PC-3 (cell line): ENCODE data around the gene NEU1. TPM values are rescaled to one million over a fixed set of nuclear protein-coding genes. Genes with fewer than 3 reads are reported as not detected.
A peak's percentile ranks its signal among the peaks of the same experiment; 100 is the strongest.

ENCODE experiments used
- ATAC-seq: fragments of 200-7000 bp; cut with Tn5 transposase; 2 replicates; pipeline ENCODE4 v1.9.1; 2020; ENCODE audit warnings: mild to moderate bottlenecking, moderate library complexity
- BruUV-seq: library from RNA; stranded (reverse); fragments of 400-500 nt; replicated peaks from 2 replicates; lab custom pipeline; 2021; lab: Mats Ljungman, UMichigan
- CTCF ChIA-PET: fragments of 300-600 bp; sonication (Branson Sonifier 250); formaldehyde crosslinking; loops from one replicate; lab custom pipeline; 2022; ENCODE audit warnings: antibody characterized with exemption; lab: Charles Lee
- POLR2A ChIA-PET: fragments of 300-600 bp; sonication (Branson Sonifier 250); formaldehyde crosslinking; loops from one replicate; lab custom pipeline; 2022; ENCODE audit warnings: antibody characterized with exemption; ENCODE audit not compliant: unreplicated experiment; lab: Charles Lee
- DNase-seq: peaks from one replicate; pipeline ENCODE4 v3.0.0-alpha.2; 2015
- H2AFZ ChIP-seq: fragments of 300-600 bp; sonication (generic); 2 replicates; pipeline ENCODE4 v1.6.0; 2016; ENCODE audit warnings: antibody characterized with exemption, low read length
- H3F3A ChIP-seq: fragments of 300-600 bp; sonication (generic); one replicate; pipeline ENCODE4 v1.6.0; 2017; ENCODE audit warnings: antibody characterized with exemption, low read length, control low read depth, mild to moderate bottlenecking; ENCODE audit not compliant: unreplicated experiment
- H3K27ac ChIP-seq: fragments of 300-600 bp; sonication (generic); 2 replicates; pipeline ENCODE4 v1.5.1; 2016; ENCODE audit warnings: mild to moderate bottlenecking, low read length
- H3K27me3 ChIP-seq: fragments of 300-600 bp; sonication (generic); 2 replicates; pipeline ENCODE4 v1.6.1; 2016; ENCODE audit warnings: low read length, mixed read lengths
- H3K36me3 ChIP-seq: fragments of 300-600 bp; sonication (generic); 2 replicates; pipeline ENCODE4 v1.6.1; 2016; ENCODE audit warnings: low read depth, mixed run types, low read length, mixed read lengths
- H3K4me1 ChIP-seq: fragments of 300-600 bp; sonication (generic); 2 replicates; pipeline ENCODE4 v1.5.1; 2016; ENCODE audit warnings: low read length; ENCODE audit not compliant: insufficient read depth
- H3K4me2 ChIP-seq: fragments of 300-600 bp; sonication (generic); 2 replicates; pipeline ENCODE4 v1.6.0; 2016; ENCODE audit warnings: low read length
- H3K4me3 ChIP-seq: fragments of 300-600 bp; sonication (generic); 2 replicates; pipeline ENCODE4 v1.5.1; 2016; ENCODE audit warnings: mild to moderate bottlenecking, low read length, mixed read lengths
- H3K79me2 ChIP-seq: fragments of 300-600 bp; sonication (generic); 2 replicates; pipeline ENCODE4 v1.6.1; 2017; ENCODE audit warnings: low read length, mixed read lengths
- H3K9ac ChIP-seq: fragments of 300-600 bp; sonication (generic); 2 replicates; pipeline ENCODE4 v1.6.0; 2016; ENCODE audit warnings: mild to moderate bottlenecking, low read length
- H3K9me2 ChIP-seq: fragments of 300-600 bp; sonication (generic); replicated peaks from 2 replicates; pipeline ENCODE4 v1.6.1; 2016; ENCODE audit warnings: mixed run types, low read length, mixed read lengths
- H3K9me3 ChIP-seq: fragments of 300-600 bp; sonication (generic); 2 replicates; pipeline ENCODE4 v1.6.1; 2016; ENCODE audit warnings: low read length, mixed read lengths
- H4K20me1 ChIP-seq: fragments of 300-600 bp; sonication (generic); 2 replicates; pipeline ENCODE4 v1.6.1; 2016; ENCODE audit warnings: low read length, mixed read lengths
- EZH2 ChIP-seq: fragments of 300-600 bp; sonication (generic); IDR thresholded peaks from one replicate; pipeline ENCODE4 v1.6.1; 2017; ENCODE audit warnings: antibody characterized with exemption, mild to moderate bottlenecking, low read length; ENCODE audit not compliant: unreplicated experiment
- EZH2phosphoT487 ChIP-seq: fragments of 300-600 bp; sonication (generic); IDR thresholded peaks from 2 replicates; pipeline ENCODE4 v1.6.1; 2018; ENCODE audit warnings: mild to moderate bottlenecking, antibody characterized with exemption, low read length, borderline replicate concordance
- intact Hi-C: fragments of 100-400 bp; cut with micrococcal nuclease; formaldehyde crosslinking; loops from 2 replicates; pipeline ENCODE4 v1.9.0; 2023
- total RNA-seq: library from RNA; depleted of rRNA; stranded (reverse); fragments of >200 nt; gene quantifications from 2 replicates; pipeline ENCODE4 v1.2.3, GENCODE V29; 2014
- TF ChIP-seq, protein P1 (sequence below): fragments of 300-600 bp; sonication (generic); conservative IDR thresholded peaks from 2 replicates; pipeline ENCODE4 v1.5.1; 2017; ENCODE audit warnings: antibody characterized with exemption, low read depth, mild to moderate bottlenecking, low read length

Gene NEU1
- total RNA-seq, 1 experiment from 2014 or later: 31.7 TPM

DNA sequence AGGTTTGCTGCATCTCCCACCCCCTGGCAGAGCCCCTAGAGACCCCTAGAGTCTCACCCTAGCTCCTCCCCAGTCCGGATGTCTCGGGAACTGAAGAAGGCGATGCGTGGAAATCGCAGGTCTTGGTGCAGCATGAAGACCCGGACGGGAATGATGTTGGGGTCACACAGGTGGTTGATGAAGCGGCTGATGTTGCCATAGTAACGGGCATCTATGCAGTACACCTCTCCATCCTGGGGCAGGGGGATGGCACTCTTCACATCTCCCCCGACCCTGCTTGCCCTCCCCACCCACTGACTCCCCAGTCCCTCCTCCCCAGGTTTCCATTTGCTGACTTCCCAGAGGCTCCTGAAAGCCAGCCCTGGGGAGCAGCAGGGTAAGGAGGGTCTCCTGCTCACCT is 18.0 kb upstream of the NEU1 start:
- no peaks in the 10 kb centered on the region for H3K9me3 ChIP-seq
- CTCF ChIA-PET: no interaction called here
- TF ChIP-seq EZH2: no peak
- TF ChIP-seq, protein P1, sequence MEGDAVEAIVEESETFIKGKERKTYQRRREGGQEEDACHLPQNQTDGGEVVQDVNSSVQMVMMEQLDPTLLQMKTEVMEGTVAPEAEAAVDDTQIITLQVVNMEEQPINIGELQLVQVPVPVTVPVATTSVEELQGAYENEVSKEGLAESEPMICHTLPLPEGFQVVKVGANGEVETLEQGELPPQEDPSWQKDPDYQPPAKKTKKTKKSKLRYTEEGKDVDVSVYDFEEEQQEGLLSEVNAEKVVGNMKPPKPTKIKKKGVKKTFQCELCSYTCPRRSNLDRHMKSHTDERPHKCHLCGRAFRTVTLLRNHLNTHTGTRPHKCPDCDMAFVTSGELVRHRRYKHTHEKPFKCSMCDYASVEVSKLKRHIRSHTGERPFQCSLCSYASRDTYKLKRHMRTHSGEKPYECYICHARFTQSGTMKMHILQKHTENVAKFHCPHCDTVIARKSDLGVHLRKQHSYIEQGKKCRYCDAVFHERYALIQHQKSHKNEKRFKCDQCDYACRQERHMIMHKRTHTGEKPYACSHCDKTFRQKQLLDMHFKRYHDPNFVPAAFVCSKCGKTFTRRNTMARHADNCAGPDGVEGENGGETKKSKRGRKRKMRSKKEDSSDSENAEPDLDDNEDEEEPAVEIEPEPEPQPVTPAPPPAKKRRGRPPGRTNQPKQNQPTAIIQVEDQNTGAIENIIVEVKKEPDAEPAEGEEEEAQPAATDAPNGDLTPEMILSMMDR: no peak
- TF ChIP-seq EZH2phosphoT487: no peak

DNA sequence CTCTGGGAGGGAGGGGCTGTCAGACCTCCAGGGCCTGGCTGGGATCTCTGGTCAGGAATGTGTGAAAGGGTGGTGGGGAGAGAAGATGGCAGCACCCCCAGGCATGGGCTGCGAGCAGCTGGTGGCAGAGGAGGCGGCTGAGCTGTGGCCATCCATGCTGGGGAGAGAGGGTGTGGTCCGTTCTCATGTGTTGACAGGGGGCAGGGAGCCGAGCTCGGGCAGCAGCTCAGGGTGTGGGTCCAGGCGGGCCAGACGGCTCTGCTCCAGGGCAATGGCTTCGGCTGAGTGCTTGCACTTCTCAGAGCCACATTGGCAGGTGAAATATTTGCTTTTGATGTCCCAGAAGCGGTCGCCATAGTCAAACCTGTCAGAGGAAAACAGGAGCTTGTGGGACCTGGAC is 17.3 kb upstream of the NEU1 start:
- Histone ChIP-seq H3K27me3 (no peaks in the 10 kb centered on the region), H3K9ac (no peak overlapping the region), H3K4me3 (no peak overlapping the region), H3K9me3 (no peaks in the 10 kb centered on the region), H3K27ac (0 out of 2 replicates have a peak overlapping the region, but pooled peaks have one; percentile 49), H3K36me3 (peaks cover 37% of the 10 kb centered on the region), H2AFZ (no peak overlapping the region), H3K9me2 (no peaks in the 10 kb centered on the region), H3K4me1 (peaks cover 30% of the 10 kb centered on the region), H3K79me2 (no peaks in the 10 kb centered on the region), H4K20me1 (no peaks in the 10 kb centered on the region), H3F3A (no peaks in the 10 kb centered on the region), H3K4me2 (no peak overlapping the region)
- DNase-seq (no peak), ATAC-seq (no peak)
- TF ChIP-seq, protein P1: no peak
- TF ChIP-seq EZH2: no peak
- TF ChIP-seq EZH2phosphoT487: no peak
- CTCF ChIA-PET: no interaction called here
- POLR2A ChIA-PET: no interaction called here
- TSS peak; percentile 83 for BruUV-seq
- intact Hi-C loops: no loop called here

More for the DNA sequence above, 18.0 kb upstream of the NEU1 start:
- H3K4me2 ChIP-seq: no peak overlapping the region
- intact Hi-C loops: no loop called here
- H3K36me3 ChIP-seq: peaks cover 37% of the 10 kb centered on the region
- no TSS peak for BruUV-seq
- H3K9ac ChIP-seq: no peak overlapping the region
- H3F3A ChIP-seq: no peaks in the 10 kb centered on the region
- DNase-seq: no peak
- POLR2A ChIA-PET: no interaction called here
- no peak for ATAC-seq
- no peak overlapping the region for H3K27ac ChIP-seq
- peaks cover 24% of the 10 kb centered on the region for H3K4me1 ChIP-seq
- H4K20me1 ChIP-seq: no peaks in the 10 kb centered on the region
- no peaks in the 10 kb centered on the region for H3K9me2 ChIP-seq
- H3K27me3 ChIP-seq: no peaks in the 10 kb centered on the region
- no peak overlapping the region for H2AFZ ChIP-seq
- H3K79me2 ChIP-seq: no peaks in the 10 kb centered on the region
- H3K4me3 ChIP-seq: no peak overlapping the region

DNA sequence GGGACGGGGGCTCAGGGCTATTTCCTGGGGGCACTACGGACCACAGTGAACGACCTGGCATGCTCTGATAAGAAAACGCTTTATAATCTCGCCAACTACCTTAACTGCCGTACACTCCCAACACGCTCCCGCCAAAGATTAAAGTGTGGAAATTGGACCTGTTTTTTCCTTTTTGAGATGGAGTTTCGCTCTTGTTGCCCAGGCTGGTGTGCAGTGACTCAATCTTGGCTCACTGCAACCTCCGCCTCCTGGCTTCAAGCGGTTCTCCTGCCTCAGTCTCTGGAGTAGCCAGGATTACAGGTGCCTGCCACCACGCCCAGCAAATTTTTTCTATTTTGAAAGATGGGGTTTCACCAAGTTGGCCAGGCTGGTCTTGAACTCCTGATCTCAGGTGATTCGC is 16.5 kb upstream of the NEU1 start:
- CTCF ChIA-PET: no interaction called here

More for the DNA sequence above, 16.5 kb upstream of the NEU1 start:
- POLR2A ChIA-PET: no interaction called here
- DNase-seq: peak; percentile 34
- no peaks in the 10 kb centered on the region for H3F3A ChIP-seq
- intact Hi-C loops: no loop called here
- no peaks in the 10 kb centered on the region for H3K9me2 ChIP-seq
- no peak overlapping the region for H3K9ac ChIP-seq
- H3K4me3 ChIP-seq: no peak overlapping the region
- ATAC-seq: peak; percentile 23
- H4K20me1 ChIP-seq: no peaks in the 10 kb centered on the region
- H3K27ac ChIP-seq: peak overlapping the region; percentile 49
- no TSS peak for BruUV-seq
- no peak overlapping the region for H2AFZ ChIP-seq
- H3K27me3 ChIP-seq: no peaks in the 10 kb centered on the region
- H3K9me3 ChIP-seq: no peaks in the 10 kb centered on the region
- H3K4me1 ChIP-seq: peaks cover 38% of the 10 kb centered on the region
- TF ChIP-seq, protein P1: no peak
- TF ChIP-seq EZH2 (no peak), EZH2phosphoT487 (no peak)
- H3K79me2 ChIP-seq: no peaks in the 10 kb centered on the region
- H3K4me2 ChIP-seq: peak overlapping the region; percentile 39; the same call in 1 of the 2 replicates
- H3K36me3 ChIP-seq: peaks cover 32% of the 10 kb centered on the region
